GM12864 (cell line): ENCODE measurements around the gene ITPR1.

Experiments
- DNase-seq: peaks from one replicate; pipeline ENCODE4 v3.0.0-alpha.2; 2011; ENCODE audit warnings: low read depth
- H3K4me3 ChIP-seq: 2 replicates; pipeline ENCODE4 v1.5.1; 2011; ENCODE audit warnings: mild to moderate bottlenecking, low read depth, low read length, control low read depth
- TF ChIP-seq, protein P1 (sequence below): IDR thresholded peaks from 2 replicates; pipeline ENCODE4 v1.5.1; 2011; ENCODE audit warnings: low read depth, mild to moderate bottlenecking, moderate library complexity, low read length, control low read depth, inconsistent platforms; ENCODE audit errors: missing control alignments

ITPR1 gene

DNA sequence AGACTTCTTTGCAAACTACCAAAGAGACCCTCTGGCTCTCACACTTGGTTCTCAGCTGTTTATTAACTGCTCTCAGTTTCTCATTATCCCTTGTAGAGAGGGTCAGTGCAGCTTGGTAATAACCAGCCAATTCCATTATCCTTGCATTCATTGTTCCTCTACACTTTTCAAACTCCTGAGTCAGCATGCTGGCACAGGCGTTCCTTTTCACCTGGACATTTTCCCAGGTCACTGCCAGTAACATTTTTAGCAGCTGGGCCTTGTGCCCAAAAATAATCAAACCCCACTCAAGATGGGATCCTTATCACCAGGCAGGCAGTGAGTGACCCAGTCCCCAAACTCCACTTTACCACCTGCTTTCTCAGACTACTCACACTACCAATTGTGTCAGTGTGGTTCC lies 21.2 kb upstream of the ITPR1 start:
- no peak for DNase-seq
- H3K4me3 ChIP-seq, result no peak overlapping the region
- TF ChIP-seq, protein P1, sequence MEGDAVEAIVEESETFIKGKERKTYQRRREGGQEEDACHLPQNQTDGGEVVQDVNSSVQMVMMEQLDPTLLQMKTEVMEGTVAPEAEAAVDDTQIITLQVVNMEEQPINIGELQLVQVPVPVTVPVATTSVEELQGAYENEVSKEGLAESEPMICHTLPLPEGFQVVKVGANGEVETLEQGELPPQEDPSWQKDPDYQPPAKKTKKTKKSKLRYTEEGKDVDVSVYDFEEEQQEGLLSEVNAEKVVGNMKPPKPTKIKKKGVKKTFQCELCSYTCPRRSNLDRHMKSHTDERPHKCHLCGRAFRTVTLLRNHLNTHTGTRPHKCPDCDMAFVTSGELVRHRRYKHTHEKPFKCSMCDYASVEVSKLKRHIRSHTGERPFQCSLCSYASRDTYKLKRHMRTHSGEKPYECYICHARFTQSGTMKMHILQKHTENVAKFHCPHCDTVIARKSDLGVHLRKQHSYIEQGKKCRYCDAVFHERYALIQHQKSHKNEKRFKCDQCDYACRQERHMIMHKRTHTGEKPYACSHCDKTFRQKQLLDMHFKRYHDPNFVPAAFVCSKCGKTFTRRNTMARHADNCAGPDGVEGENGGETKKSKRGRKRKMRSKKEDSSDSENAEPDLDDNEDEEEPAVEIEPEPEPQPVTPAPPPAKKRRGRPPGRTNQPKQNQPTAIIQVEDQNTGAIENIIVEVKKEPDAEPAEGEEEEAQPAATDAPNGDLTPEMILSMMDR, result no peak

DNA sequence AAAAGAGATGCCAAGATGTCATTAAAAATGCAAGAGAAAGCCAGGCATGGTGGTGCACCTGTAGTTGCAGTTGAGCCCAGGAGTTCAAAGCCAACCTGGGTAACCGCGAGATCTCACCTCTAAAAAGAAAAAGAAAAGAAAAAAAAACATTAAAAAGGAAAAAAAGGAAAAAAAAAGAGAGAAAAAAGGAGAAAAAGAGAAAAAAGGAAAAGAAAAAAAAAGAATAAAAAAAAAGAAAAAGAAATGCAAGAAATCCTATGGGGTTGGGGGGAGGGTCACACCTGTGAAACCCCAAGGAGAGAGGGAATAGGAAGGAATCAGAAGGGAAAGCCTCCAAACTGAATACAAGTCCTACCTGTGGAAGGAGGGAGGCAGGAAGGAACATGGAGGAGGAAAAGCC lies 20.8 kb upstream of the ITPR1 start:
- TF ChIP-seq, protein P1, result no peak
- DNase-seq, result no peak
- H3K4me3 ChIP-seq, result no peak overlapping the region

DNA sequence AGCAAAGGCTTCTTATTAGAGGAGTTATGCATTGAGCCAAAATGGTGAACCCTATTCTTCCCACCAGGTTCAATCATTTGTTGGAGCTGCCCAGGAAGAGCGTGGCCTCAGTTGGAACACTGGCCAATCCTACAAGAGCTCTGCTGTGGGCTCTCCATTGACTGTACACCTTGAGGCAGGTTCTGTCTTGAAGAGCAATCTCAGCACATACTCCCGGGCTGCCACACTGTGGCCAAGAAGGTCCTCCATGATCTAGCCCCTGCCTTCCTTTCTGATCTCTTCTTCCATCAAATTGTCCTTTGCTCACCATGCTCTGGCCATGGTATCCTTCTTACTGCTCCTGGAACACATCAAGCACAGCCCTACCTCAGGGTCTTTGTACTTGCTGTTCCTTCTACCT lies 20.4 kb upstream of the ITPR1 start:
- TF ChIP-seq, protein P1, result no peak
- no peak overlapping the region for H3K4me3 ChIP-seq
- no peak for DNase-seq

DNA sequence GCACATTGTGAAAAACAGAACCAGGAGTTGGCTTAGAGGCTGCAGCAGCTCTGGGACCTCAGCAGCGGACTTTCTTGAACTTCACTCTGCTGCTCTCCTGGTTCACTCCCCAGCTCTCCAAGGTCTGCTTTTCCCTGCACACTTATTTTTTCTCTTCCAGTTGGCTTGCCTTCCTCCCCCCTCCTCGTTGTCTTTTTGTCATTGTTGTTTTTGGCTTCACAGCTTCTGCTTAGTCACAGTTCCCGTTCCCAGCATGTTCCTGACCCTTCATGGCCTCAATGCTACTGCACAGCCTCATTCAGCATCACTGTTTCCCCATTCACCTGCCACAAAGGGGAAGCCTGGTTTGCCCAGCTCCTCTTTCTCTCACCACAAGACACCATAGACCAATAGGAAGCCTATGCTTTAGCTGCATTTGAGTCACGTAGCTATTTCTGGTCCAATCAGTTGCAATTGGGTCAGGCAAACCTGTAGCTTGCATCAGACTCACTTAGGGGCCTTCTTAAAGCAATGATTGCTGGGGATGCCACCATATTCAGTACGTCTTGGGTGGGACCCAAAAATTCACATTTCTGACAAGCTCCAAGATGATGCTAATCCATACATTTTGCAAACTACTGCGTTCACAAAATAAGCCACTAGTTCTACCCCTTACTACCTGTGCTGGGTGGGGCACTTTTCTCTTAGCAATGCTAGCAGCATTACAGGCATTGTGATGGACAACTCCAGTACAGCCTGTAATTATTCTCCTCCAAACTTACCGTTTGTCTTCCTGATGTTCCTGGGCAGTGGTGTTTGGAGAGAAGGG lies 18.3 kb upstream of the ITPR1 start:
- no peak for DNase-seq
- H3K4me3 ChIP-seq, result no peak overlapping the region
- TF ChIP-seq, protein P1, result no peak

DNA sequence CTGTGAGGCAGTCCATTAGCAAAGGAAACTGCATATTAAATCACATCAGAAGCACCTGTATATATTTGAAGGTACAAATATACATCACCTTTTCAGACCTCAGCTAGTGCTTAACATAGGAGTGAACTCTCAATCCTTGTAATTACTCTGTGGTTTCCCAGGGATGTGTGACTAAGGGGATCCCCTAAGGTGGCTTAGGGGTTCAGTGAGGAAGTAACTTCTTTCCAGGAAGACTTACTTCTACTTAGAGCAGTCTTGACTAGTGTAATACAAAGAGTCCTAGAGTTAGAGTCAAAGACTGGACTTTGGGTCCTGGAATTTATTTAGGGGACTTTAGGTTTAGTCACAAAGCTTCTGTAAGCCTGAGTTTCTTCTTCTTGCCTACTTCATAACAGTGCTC lies 17.3 kb upstream of the ITPR1 start:
- no peak for DNase-seq

DNA sequence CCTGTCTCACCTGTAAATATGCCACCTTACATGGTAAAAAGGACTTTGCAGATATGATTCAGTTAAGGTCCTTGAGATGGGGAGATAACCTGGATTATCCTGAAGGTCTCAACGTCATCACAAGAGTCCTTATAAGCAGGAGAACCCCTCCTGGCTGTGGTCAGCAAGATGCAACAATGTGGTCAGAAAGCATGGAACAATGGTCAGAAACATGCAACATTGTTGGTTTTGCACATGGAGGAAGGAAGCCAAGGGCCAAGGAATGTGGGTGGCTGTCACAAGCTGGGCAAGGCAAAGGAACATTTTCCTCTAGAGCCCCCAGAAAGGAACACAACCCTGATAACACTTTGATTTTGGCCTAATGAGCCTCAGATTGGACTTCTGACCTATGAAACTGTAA lies 16.7 kb upstream of the ITPR1 start:
- TF ChIP-seq, protein P1, result no peak
- H3K4me3 ChIP-seq, result no peak overlapping the region
- no peak for DNase-seq

More for the DNA sequence above, 17.3 kb upstream of the ITPR1 start:
- TF ChIP-seq, protein P1, result no peak
- no peak overlapping the region for H3K4me3 ChIP-seq

DNA sequence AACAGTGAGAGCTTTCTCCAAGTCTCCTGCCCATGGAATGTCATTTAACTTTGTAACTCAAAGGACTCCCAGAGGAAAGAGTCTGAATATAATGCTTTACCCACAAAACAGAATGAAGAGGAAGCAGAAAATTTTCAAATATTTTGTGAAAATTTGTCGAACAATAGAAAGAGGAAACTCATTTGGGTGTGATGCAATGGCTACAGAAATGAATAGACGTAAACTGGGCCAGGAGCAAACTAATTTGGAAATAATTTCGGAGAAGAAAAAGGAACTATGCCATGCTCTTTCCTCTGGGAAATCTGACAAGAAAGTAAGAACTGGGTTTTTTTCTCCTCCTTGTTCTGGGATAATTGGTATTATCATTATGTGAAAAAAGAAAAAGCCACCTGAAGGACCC lies 14.9 kb upstream of the ITPR1 start:
- no peak for DNase-seq
- TF ChIP-seq, protein P1, result no peak
- H3K4me3 ChIP-seq, result no peak overlapping the region
